RWPE2 (cell line): ENCODE data around the gene FGF3.

Experiments
- ATAC-seq: fragments of 200-7000 bp; cut with Tn5 transposase; 3 replicates; pipeline ENCODE4 v1.9.1; 2021; ENCODE audit warnings: low read depth
- DNase-seq: peaks from one replicate; pipeline ENCODE4 v3.0.0-alpha.2; 2020; ENCODE audit warnings: low spot score
- H3K27ac ChIP-seq: fragments of 450-650 bp; 2 replicates; pipeline ENCODE4 v1.5.1; 2017; ENCODE audit warnings: mild to moderate bottlenecking; ENCODE audit not compliant: poor library complexity, severe bottlenecking
- H3K27me3 ChIP-seq: fragments of 250-450 bp; sonication (Bioruptor Pico); 2 replicates; pipeline ENCODE4 v1.5.1; 2021; ENCODE audit warnings: mild to moderate bottlenecking, moderate library complexity; ENCODE audit not compliant: insufficient read depth, poor library complexity, severe bottlenecking
- H3K36me3 ChIP-seq: fragments of 250-450 bp; sonication (Bioruptor Pico); 2 replicates; pipeline ENCODE4 v1.5.1; 2020; ENCODE audit warnings: low read depth, mild to moderate bottlenecking, moderate library complexity
- H3K4me1 ChIP-seq: fragments of 250-450 bp; sonication (Bioruptor Pico); 2 replicates; pipeline ENCODE4 v1.5.1; 2021; ENCODE audit warnings: mild to moderate bottlenecking, moderate library complexity; ENCODE audit not compliant: insufficient read depth, poor library complexity, severe bottlenecking
- H3K4me3 ChIP-seq: fragments of 250-450 bp; sonication (Bioruptor Pico); 2 replicates; pipeline ENCODE4 v1.5.1; 2021; ENCODE audit warnings: mild to moderate bottlenecking, moderate library complexity; ENCODE audit not compliant: severe bottlenecking
- H3K9me3 ChIP-seq: fragments of 250-450 bp; sonication (Bioruptor Pico); 2 replicates; pipeline ENCODE4 v1.5.1; 2021; ENCODE audit warnings: mild to moderate bottlenecking, moderate library complexity; ENCODE audit not compliant: severe bottlenecking
- TF ChIP-seq, protein P1 (sequence below): fragments of 450-650 bp; IDR thresholded peaks from one replicate; pipeline ENCODE4 v1.5.1; 2017; ENCODE audit warnings: mild to moderate bottlenecking, moderate library complexity; ENCODE audit not compliant: poor library complexity, severe bottlenecking

The FGF3 gene

DNA sequence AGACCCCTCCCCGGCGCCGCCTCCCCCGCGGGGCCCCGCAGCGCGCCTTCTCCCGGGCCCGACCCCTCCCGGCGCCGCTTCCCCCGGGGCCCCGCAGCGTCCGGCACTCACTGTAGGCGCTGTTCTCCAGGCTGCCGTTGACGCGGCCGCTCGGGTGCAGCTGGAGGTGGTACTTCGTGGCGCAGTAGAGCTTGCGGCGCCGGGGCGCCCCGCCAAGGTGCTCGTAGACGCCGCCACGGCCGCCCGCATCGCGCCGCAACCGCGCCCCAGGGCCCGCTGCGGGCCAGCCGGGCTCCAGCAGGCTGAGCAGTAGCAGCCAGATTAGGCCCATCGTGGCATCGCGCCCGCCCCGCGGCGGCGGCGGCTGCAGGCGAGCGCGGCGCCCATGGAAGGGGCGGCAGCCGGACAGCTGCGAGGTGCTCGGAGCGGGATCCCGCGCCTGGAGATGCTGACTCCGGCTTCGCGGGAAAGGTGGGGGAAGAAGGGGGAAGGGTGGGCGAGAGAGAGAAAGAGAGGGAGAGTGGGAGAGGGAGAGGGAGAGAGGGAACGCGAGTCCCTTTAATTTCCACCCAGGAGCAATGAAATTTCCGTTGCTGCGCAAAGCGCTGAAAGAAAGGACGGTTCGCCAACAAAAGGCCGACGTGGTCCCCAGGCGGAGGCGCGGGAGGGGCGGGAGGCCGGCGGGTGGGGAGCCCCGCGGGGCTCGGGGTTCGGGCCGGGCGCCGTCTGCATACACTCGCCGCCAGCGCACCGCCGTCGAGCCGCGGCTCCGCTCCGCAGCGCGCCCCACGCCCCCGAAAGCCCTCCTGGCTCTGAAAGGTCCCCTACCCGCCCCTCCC is at the start of gene FGF3:
Gene FGF3, minus strand, starts transcription at position 814 of the 839 bp plus-strand sequence. Its CDS starts 483 bp downstream, at position 331.
- no peak within 1 kb of the TSS for H3K27ac ChIP-seq
- H3K4me3 ChIP-seq = no peak within 1 kb of the TSS
- ATAC-seq = no peak
- DNase-seq = no peak
- no peaks in the 10 kb centered on the region for H3K9me3 ChIP-seq
- H3K27me3 ChIP-seq = peaks cover 65% of the 10 kb centered on the region
- no peaks in the 10 kb centered on the region for H3K36me3 ChIP-seq
- TF ChIP-seq, protein P1, sequence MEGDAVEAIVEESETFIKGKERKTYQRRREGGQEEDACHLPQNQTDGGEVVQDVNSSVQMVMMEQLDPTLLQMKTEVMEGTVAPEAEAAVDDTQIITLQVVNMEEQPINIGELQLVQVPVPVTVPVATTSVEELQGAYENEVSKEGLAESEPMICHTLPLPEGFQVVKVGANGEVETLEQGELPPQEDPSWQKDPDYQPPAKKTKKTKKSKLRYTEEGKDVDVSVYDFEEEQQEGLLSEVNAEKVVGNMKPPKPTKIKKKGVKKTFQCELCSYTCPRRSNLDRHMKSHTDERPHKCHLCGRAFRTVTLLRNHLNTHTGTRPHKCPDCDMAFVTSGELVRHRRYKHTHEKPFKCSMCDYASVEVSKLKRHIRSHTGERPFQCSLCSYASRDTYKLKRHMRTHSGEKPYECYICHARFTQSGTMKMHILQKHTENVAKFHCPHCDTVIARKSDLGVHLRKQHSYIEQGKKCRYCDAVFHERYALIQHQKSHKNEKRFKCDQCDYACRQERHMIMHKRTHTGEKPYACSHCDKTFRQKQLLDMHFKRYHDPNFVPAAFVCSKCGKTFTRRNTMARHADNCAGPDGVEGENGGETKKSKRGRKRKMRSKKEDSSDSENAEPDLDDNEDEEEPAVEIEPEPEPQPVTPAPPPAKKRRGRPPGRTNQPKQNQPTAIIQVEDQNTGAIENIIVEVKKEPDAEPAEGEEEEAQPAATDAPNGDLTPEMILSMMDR = no peak
- H3K4me1 ChIP-seq = no peaks in the 10 kb centered on the region

DNA sequence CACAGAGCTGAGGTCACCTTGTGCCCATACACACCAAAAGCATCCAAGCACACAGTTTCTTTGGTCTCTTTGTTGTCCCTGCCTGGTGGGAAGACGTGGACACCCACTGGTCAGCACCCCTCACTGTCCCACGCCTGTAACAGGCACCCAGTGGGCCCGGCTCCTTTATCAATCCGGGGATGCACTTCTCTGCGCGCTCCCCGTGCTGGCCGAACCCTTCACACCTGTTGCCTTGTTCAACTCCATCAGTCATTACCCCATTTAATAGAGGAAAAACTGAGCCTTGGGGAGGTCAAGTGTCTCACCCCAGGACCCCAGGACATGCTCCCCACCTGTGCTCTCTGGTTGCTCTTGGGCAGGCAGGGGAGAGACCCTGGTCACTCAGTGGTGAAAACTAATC is 49.7 kb upstream of the FGF3 start:
- DNase-seq (no peak), ATAC-seq (no peak)
- no peak overlapping the region for H3K4me3 ChIP-seq
- TF ChIP-seq, protein P1 = no peak
- H3K9me3 ChIP-seq = no peaks in the 10 kb centered on the region
- no peaks in the 10 kb centered on the region for H3K4me1 ChIP-seq
- no peak overlapping the region for H3K27ac ChIP-seq
- no peaks in the 10 kb centered on the region for H3K36me3 ChIP-seq
- no peaks in the 10 kb centered on the region for H3K27me3 ChIP-seq

GRCh38 chr11:69868006-69868810 is 49.0 kb upstream of the FGF3 start:
- no peak overlapping the region for H3K4me3 ChIP-seq
- no peak for ATAC-seq
- H3K27ac ChIP-seq = no peak overlapping the region
- TF ChIP-seq, protein P1 = no peak
- DNase-seq = no peak
- no peaks in the 10 kb centered on the region for H3K9me3 ChIP-seq
- H3K27me3 ChIP-seq = no peaks in the 10 kb centered on the region
- H3K4me1 ChIP-seq = no peaks in the 10 kb centered on the region
- no peaks in the 10 kb centered on the region for H3K36me3 ChIP-seq

GRCh38 chr11:69867076-69868005 is 48.1 kb upstream of the FGF3 start:
- H3K36me3 ChIP-seq = no peaks in the 10 kb centered on the region
- ATAC-seq (no peak), DNase-seq (no peak)
- H3K4me3 ChIP-seq = no peak overlapping the region
- no peaks in the 10 kb centered on the region for H3K27me3 ChIP-seq
- H3K4me1 ChIP-seq = no peaks in the 10 kb centered on the region
- TF ChIP-seq, protein P1 = no peak
- no peaks in the 10 kb centered on the region for H3K9me3 ChIP-seq
- no peak overlapping the region for H3K27ac ChIP-seq
